Measurements from ENCODE around the gene C16orf54. TPM values are rescaled to one million over a fixed set of nuclear protein-coding genes. Genes with fewer than 3 reads are reported as not detected.
"Not testable (repeated sequence)": the region's sequence is repeated elsewhere in the genome, so short reads cannot be mapped to it uniquely, and the experiment has no call there.

Gene C16orf54
- total RNA-seq, 1 experiment from 2014 or later, result 0.18 TPM

DNA sequence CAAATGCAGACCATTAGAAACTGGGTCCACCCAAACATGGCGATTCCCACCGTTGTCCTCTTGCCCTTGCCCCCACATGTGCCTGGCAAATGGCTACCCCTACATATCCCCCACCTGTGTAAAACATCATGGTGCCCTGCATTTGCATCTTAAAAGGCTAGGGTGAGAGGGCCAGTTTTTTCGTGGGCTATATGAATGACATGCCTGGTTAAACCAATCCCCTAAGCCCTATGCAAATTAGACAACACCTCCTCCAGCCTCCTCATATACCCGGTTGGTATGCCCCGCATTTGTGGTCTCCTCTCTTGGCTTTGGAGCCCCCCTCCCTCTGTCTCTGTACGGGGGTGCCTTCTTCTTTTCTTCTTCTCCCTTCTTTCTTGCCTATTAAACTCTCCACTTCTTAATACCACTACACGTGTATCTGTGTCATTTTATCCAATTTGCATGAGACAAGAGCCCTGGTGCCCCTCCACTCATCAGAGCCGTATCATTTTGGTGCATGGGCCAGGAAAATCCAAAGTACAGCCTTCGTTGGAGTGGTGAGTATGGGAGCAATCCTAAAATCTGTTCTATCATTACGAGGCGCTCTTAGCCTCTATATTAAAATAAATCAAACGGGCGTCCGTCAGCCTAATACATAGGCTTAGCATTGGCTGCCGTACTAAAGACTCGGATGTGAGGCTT is 36.7 kb downstream of the C16orf54 start:
- intact Hi-C loops (cut with micrococcal nuclease; ENCODE audit: unreplicated experiment), result no loop called here
- Histone ChIP-seq H3K36me3 (ENCODE audit: control insufficient read depth, insufficient read depth, low read length) (no peaks in the 10 kb centered on the region), H3K27ac (ENCODE audit: low read length) (no peak overlapping the region), H3K4me1 (ENCODE audit: control insufficient read depth, insufficient read depth, low read length) (peaks cover 3% of the 10 kb centered on the region; the same call in 1 of the 2 replicates), H3K4me3 (ENCODE audit: low read depth in 2 of 2, low read length in 2 of 2) (no peak overlapping the region), H3K27me3 (ENCODE audit: control insufficient read depth, insufficient read depth, low read length) (no peaks in the 10 kb centered on the region), H3K9me3 (ENCODE audit: control insufficient read depth, insufficient read depth, low read depth, low read length) (no peaks in the 10 kb centered on the region)
- BruUV-seq (replicated peaks), result no TSS peak
- CTCF ChIA-PET, result no interaction called here
- POLR2A ChIA-PET, result interaction anchor here (0.5 kb wide), 1 partner anchor 24 kb away, joined by 3 read pairs; no protein-coding TSS in a partner anchor
- in situ Hi-C loops (cut with HindIII; ENCODE audit: low pct_unique_long_range_greater_than_20kb, low sequenced_read_pairs), result no loop called here
- TF ChIP-seq TCF7L2 (IDR thresholded peaks at IDR 0.05; ENCODE audit: low read depth, low read length), result no peak
- TF ChIP-seq, protein P1, sequence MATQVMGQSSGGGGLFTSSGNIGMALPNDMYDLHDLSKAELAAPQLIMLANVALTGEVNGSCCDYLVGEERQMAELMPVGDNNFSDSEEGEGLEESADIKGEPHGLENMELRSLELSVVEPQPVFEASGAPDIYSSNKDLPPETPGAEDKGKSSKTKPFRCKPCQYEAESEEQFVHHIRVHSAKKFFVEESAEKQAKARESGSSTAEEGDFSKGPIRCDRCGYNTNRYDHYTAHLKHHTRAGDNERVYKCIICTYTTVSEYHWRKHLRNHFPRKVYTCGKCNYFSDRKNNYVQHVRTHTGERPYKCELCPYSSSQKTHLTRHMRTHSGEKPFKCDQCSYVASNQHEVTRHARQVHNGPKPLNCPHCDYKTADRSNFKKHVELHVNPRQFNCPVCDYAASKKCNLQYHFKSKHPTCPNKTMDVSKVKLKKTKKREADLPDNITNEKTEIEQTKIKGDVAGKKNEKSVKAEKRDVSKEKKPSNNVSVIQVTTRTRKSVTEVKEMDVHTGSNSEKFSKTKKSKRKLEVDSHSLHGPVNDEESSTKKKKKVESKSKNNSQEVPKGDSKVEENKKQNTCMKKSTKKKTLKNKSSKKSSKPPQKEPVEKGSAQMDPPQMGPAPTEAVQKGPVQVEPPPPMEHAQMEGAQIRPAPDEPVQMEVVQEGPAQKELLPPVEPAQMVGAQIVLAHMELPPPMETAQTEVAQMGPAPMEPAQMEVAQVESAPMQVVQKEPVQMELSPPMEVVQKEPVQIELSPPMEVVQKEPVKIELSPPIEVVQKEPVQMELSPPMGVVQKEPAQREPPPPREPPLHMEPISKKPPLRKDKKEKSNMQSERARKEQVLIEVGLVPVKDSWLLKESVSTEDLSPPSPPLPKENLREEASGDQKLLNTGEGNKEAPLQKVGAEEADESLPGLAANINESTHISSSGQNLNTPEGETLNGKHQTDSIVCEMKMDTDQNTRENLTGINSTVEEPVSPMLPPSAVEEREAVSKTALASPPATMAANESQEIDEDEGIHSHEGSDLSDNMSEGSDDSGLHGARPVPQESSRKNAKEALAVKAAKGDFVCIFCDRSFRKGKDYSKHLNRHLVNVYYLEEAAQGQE (IDR thresholded peaks at IDR 0.05; ENCODE audit: insufficient read depth in 1 of 2, low read depth in 2 of 2, low read length in 1 of 2), result no peak
- TF ChIP-seq, protein P2, sequence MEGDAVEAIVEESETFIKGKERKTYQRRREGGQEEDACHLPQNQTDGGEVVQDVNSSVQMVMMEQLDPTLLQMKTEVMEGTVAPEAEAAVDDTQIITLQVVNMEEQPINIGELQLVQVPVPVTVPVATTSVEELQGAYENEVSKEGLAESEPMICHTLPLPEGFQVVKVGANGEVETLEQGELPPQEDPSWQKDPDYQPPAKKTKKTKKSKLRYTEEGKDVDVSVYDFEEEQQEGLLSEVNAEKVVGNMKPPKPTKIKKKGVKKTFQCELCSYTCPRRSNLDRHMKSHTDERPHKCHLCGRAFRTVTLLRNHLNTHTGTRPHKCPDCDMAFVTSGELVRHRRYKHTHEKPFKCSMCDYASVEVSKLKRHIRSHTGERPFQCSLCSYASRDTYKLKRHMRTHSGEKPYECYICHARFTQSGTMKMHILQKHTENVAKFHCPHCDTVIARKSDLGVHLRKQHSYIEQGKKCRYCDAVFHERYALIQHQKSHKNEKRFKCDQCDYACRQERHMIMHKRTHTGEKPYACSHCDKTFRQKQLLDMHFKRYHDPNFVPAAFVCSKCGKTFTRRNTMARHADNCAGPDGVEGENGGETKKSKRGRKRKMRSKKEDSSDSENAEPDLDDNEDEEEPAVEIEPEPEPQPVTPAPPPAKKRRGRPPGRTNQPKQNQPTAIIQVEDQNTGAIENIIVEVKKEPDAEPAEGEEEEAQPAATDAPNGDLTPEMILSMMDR (IDR thresholded peaks at IDR 0.05), result no peak
- no peak for TF ChIP-seq POLR2AphosphoS5 (IDR thresholded peaks at IDR 0.05; ENCODE audit: low read depth, low read length)
- ATAC-seq, result no peak
- DNase-seq (ENCODE audit: low read depth, low spot score), result no peak

DNA sequence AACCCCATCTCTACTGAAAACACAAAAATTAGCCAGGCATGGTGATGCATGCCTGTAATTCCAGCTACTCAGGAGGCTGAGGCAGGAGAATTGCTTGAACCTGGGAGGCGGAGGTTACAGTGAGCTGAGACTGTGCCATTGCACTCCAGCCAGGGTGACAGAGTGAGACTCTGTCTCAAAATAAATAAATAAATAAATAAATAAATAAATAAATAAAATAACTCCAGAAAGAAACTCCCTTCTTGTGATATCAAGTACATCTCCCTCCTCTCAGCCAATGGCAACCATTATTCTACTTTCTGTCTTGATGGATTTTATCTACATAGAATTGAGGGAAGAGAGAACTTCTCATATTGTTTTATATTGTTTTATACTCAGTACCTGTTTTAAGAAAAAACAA is 38.6 kb downstream of the C16orf54 start:
- in situ Hi-C loops (cut with HindIII; ENCODE audit: low pct_unique_long_range_greater_than_20kb, low sequenced_read_pairs); CTCF ChIA-PET: not testable (repeated sequence)

DNA sequence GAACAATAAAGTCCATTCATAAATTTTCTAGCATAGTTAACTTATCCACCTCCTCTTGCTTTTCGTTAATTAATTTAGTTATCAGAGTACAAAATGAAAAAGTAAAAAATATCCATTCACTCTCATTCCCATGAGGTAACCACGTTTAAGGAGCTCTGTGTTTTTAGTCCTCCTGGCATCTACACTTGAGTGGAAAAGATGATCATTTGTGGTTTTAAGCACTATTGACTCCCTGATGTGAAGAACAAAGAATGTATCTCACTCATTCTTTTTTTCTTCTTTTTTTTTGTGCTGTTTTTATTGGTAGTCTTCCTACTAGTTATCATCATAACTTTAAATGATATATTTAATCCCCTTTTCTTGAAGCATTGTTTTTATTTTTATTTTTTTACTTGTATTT is 40.8 kb downstream of the C16orf54 start:
- no peaks in the 10 kb centered on the region; the same call in 1 of the 2 replicates for H3K4me1 ChIP-seq (ENCODE audit: control insufficient read depth, insufficient read depth, low read length)
- no peaks in the 10 kb centered on the region for H3K27me3 ChIP-seq (ENCODE audit: control insufficient read depth, insufficient read depth, low read length)
- H3K9me3 ChIP-seq (ENCODE audit: control insufficient read depth, insufficient read depth, low read depth, low read length), result no peaks in the 10 kb centered on the region
- in situ Hi-C loops (cut with HindIII; ENCODE audit: low pct_unique_long_range_greater_than_20kb, low sequenced_read_pairs) (no loop called here), intact Hi-C loops (cut with micrococcal nuclease; ENCODE audit: unreplicated experiment) (no loop called here)
- no peak overlapping the region for H3K27ac ChIP-seq (ENCODE audit: low read length)
- DNase-seq (ENCODE audit: low read depth, low spot score) (no peak), ATAC-seq (no peak)
- H3K4me3 ChIP-seq (ENCODE audit: low read depth in 2 of 2, low read length in 2 of 2), result no peak overlapping the region
- CTCF ChIA-PET, result no interaction called here
- H3K36me3 ChIP-seq (ENCODE audit: control insufficient read depth, insufficient read depth, low read length), result no peaks in the 10 kb centered on the region
- no peak for TF ChIP-seq SIN3A (IDR thresholded peaks at IDR 0.05; ENCODE audit: borderline replicate concordance, insufficient read depth, low read depth, low read length)
- no peak for TF ChIP-seq POLR2AphosphoS5 (IDR thresholded peaks at IDR 0.05; ENCODE audit: low read depth, low read length)
- TF ChIP-seq, protein P1 (IDR thresholded peaks at IDR 0.05; ENCODE audit: insufficient read depth in 1 of 2, low read depth in 2 of 2, low read length in 1 of 2), result no peak
- TF ChIP-seq, protein P2 (IDR thresholded peaks at IDR 0.05), result no peak
- TF ChIP-seq TCF7L2 (IDR thresholded peaks at IDR 0.05; ENCODE audit: low read depth, low read length), result no peak
- POLR2A ChIA-PET, result no interaction called here
- BruUV-seq (replicated peaks), result no TSS peak

More for the DNA sequence above, 38.6 kb downstream of the C16orf54 start:
- ATAC-seq; BruUV-seq (replicated peaks); H3K27ac ChIP-seq (ENCODE audit: low read length); H3K4me1 ChIP-seq (ENCODE audit: control insufficient read depth, insufficient read depth, low read length); intact Hi-C loops (cut with micrococcal nuclease; ENCODE audit: unreplicated experiment); H3K9me3 ChIP-seq (ENCODE audit: control insufficient read depth, insufficient read depth, low read depth, low read length); H3K27me3 ChIP-seq (ENCODE audit: control insufficient read depth, insufficient read depth, low read length); DNase-seq (ENCODE audit: low read depth, low spot score); H3K4me3 ChIP-seq (ENCODE audit: low read depth in 2 of 2, low read length in 2 of 2); H3K36me3 ChIP-seq (ENCODE audit: control insufficient read depth, insufficient read depth, low read length); POLR2A ChIA-PET: not testable (repeated sequence)

Data from Panc1 (cell line).